GM19467 (cell line): ENCODE data around the gene SCO2.

Source experiments
- ATAC-seq: cut with Tn5 transposase; IDR thresholded peaks from one replicate; pipeline ENCODE4 v1.9.1; 2021; ENCODE audit warnings: mild to moderate bottlenecking, moderate library complexity; ENCODE audit not compliant: unreplicated experiment

SCO2 gene, protein sequence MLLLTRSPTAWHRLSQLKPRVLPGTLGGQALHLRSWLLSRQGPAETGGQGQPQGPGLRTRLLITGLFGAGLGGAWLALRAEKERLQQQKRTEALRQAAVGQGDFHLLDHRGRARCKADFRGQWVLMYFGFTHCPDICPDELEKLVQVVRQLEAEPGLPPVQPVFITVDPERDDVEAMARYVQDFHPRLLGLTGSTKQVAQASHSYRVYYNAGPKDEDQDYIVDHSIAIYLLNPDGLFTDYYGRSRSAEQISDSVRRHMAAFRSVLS

GRCh38 chr22:50525104-50525857 lies at the start of gene SCO2:
Gene SCO2, minus strand, starts transcription at chr22:50525598. Its CDS starts 1,187 bp downstream, at chr22:50524411.
- ATAC-seq, result peak; percentile 34

DNA sequence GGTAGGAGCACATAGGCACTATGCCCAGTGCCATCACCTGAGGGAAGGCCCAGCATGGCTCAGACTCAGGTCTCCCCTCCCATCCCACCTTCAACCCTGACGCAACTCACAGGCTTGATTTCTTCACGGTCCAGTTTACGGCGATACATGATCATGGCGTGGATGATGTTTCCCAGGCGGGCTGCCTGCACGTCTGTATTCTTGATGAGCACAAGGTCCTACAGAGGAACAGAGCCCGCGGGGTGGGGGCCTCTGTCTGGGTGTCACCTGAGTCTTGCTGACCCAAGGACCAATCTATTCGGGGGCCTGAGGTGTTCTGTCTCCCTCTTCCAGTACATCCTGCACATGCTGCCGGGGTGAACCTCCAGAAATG lies 49.0 kb upstream of the SCO2 start:
- no peak for ATAC-seq

DNA sequence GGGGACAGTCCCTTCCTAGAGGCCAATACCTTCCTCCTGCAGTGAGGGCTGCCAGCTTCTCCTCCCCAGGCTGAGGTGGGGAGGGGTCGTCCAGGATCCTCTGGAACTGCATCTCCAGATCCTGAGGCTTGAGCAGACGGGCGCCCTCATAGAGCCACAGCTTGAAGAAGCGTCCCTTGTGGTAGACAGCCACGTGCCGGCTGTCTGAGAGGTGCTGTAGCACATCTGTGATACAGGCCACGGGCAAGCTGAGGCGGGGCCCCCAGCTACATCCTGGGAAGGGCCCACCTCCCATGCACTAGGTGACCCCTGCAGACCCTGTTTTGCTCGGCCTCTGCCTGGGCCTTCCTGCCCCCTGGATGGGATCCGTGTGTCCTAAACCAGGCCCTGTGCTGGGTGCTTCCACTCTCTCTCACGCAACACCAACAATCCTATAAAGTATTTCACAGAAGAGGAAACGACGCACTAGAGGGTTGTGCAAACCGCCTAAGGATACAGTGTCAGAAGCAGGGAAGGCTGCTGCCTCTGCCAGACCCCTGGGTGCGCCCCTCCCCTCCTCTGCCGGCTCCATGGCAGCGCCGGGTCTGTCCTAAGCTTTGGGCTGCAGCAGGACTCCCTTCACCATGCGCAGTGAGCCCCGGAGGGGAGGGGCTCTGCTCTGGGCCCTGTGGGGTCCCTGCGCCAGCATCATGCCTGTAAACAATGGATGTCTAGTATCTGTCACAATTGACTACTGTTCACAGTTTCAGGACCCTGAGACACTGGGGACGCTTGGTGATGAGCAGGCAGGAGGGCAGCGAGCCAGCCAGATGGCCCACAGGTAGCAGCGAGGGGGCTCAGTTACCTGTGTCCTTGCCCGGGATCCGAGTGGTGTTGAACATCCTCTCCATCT lies 48.3 kb upstream of the SCO2 start:
- ATAC-seq, result no peak

DNA sequence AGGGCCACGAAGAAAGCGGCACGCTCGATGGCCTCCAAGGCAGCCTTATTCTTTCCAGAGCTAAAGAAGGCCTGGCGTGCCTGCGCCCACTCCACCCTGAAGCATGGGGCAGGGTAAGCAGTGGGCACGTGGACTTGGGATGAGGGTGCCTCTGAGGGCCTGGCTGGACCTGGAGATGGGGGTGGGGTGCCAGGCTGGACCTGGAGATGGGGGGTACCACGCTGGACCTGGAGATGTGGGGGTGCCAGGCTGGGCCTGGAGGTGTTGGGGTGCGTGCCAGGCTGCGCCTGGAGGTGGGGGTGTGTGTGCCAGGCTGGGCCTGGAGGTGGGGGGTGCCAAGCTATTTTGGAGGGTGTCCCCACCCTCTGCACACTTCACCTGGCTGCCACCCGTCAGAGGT lies 47.6 kb upstream of the SCO2 start:
- ATAC-seq, result no peak

GRCh38 chr22:50571264-50572175 lies 46.1 kb upstream of the SCO2 start:
- no peak for ATAC-seq

- ATAC-seq, result no peak
Observed at GRCh38 chr22:50570861-50571260, 45.5 kb upstream of the SCO2 start.

GRCh38 chr22:50569896-50570535 lies 44.6 kb upstream of the SCO2 start:
- ATAC-seq, result no peak

GRCh38 chr22:50569041-50569459 lies 43.7 kb upstream of the SCO2 start:
- no peak for ATAC-seq

- no peak for ATAC-seq
Observed at GRCh38 chr22:50568626-50569025, 43.2 kb upstream of the SCO2 start.

DNA sequence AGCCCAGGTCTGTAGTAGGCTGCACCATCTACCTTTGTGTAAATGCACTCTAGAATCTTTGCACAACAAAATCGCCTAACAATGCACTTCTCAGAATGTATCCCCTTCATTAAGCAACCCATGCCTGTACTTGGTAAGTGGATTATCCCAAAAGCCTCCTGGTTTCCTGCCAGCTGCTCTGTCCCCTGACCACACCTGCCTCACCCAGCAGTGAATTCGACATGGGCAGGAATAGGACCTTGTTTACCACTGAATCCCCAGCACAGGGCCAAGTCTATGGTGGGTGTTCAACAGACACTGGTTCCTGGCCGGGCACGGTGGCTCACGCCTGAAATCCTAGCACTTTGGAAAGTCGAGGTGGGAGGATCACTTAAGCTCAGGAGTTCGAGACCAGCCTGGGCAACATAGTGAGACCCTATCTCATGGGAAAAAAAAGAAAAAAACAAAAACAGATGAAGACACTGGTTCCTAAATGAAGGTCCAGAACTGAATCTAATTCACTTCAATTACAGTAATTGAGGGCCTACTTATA lies 42.4 kb upstream of the SCO2 start:
- ATAC-seq, result no peak

DNA sequence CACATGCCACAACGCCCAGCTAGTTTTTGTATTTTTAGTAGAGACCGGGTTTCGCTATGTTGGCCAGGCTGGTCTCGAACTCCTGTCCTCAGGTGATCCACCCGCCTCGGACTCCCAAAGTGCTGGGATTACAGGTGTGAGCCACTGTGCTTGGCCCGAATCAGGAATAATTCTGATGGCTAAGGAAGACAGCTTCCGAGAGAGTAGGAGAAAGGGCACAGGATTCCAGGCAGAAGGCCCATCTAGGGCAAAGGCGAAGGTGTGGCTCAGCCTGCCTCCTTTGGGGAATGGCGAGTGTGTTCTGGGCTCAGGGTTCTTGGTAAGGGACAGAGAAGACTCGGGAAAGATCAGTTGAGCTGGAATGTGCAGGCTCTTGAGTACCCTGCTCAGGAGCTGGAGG lies 38.9 kb upstream of the SCO2 start:
- no peak for ATAC-seq

DNA sequence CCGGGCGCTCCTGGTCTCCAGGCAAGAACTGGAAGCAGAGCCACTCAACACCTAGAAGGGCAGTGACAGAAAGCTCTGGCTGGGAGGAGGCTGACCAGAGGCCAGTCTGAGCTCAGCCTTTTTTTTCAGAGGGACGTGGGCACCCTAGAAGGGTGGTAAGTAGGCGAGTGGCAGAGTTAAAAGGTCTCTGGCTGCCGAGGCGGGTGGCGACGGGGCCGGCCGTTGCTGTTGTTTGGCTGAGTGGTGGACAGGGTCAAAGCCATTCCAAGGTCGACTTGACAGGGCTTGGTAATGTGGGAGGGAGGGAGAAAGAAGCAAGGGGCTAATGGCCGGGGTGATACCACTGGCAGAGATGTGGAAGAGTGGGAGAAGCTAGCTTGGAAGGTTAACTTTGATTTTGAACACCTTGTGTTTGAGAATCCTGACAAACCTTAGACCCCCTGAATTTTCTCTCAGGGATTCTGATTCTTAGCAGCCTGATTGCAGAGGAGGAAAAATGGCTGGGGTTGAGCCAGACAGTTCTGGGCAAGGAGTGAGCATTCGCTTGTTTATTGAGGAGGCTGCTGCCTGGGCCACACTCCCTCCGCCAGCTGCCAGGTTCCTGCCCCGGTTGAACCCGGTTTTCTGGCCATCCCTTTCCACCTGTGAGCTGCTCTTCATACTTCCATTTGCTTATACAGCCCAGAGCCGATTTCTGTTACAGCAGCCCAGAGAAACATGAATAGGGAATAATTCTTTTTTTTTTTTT lies 38.2 kb upstream of the SCO2 start:
- ATAC-seq, result no peak

- ATAC-seq, result peak; percentile 89
Observed at GRCh38 chr22:50562523-50563412, 37.4 kb upstream of the SCO2 start, which contains the start of gene SYCE3. Gene SYCE3, minus strand, starts transcription at chr22:50562919. Its CDS starts 6,514 bp downstream, at chr22:50556405.

DNA sequence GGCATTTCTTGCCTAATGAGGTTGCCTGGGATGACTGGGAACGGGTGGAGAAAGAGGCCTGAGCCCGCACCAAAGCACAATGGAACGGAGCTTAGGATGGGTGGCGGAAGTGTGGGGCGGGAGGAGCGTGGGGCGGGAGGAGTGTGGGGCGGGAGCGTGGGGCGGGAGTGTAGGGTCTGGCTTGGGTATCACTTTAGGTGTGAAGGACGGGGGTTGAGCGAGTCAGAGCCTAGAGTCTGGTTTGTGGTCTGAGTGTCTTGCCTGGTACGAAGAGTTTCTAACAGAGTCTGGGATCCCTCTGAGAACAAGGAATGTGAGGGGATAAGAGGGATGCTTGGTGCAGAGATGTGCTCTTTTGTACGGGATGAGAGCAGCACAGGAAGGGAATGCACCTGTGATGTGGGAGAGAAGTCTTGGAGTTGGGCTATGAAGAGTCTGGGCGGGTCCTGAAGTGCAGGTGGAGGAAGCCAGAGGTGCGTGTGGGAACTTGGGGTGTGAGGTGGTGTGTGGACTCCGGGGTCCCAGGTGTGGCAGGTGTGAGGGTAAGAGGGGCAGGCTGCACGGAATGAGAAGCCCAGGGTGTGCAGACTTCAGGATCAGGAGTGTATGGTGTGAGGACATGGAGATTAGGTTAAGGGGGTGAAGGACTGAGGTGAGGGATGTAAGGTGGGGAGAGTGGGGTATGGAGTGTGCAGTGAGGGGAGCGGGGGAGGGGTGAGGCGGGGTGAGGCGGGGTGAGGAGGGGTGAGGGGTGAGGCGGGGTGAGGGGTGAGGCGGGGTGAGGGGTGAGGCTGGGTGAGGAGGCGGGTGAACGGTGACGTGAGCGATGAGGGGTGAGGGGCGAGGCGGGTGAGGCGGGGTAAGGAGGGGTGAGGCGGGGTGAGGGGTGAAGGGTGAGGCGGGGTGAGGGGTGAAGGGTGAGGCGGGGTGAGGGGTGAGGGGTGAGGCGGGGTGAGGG lies 36.3 kb upstream of the SCO2 start:
- no peak for ATAC-seq

- no peak for ATAC-seq
Observed at GRCh38 chr22:50560034-50560433, 34.6 kb upstream of the SCO2 start.

DNA sequence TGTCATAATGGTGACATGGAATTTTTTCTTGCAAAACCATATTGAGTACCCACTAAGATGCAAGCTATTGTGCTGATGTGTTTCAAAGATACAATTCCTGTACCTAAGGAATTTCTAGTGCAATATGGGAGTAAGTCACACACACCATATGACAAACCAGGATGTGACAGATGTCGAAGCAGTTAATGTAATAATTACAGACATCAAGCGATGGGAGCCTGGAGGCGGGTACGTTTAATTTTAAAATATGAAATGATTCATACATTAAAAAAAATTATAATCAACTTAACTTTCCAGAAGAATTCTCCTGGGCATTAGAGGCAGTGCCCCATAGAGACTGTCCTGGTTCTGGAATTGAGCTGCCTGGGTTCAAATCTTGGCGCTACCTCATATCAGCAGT lies 31.3 kb upstream of the SCO2 start:
- ATAC-seq, result no peak

DNA sequence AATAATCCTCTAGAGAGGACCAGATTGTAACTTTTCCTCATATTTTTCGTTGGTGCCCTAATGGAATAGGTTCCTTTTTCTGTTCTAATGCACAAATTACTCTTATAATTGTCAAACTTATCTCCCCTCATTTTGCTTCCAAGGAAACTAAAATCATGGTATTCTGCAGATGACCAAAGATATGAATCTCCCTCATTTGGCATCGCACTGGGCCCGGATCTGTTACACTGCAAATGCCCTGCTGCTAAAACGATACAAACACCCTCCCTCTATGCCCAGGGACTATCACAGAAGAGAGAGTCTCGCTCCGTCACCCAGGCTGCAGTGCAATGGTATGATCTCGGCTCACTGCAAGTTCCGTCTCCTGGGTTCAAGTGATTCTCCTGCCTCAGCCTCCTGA lies 27.9 kb upstream of the SCO2 start:
- ATAC-seq, result no peak
